Stimulated activated CD8-positive, alpha-beta memory T cell treated with anti-CD3 and anti-CD28 coated beads, Interleukin-4, amount 100 ng/mL, for 1 hour (primary cell): ENCODE data around the gene RAB7B.

Experiments used
- DNase-seq, 2 donors: peaks; one replicate each; pipeline ENCODE4 v3.0.0-alpha.2; 2020; ENCODE audit warnings: low read depth in 2 of 2, low spot score in 1 of 2

Gene RAB7B

DNA sequence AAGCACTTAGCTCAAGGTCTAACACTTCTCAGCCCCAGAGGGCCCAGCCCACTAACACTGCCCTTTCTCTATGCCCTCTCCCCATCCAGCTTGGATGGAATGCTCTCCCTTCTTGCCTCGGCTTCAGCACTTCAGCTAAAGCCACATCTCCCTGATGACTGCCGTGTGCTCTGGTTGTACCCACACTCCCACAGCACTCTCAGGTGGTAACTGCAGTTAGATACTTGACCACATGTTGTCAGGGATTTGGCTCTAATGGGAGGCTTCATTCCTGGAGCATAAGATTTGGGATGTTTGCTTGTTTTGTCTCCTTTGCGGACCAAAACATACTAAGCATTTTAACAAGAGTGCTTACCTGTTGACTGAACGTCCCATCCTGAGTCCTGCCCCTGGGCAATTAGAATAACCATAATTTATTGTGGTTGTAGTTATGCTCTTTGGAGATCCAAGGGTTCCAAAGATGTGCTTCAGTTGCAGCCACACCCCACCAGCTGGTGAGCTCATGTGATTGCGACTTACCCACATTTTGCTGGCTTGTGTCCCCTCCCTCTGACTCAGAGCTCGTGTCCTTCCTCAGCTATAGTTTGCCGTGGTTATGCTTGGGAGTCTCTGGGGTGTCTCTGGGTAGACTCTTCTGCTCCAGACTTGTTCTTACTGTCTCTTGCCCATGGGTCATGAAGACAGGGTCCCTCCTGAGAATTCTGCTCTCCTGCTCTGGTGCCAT lies 52.2 kb downstream of the RAB7B start:
- no peak for DNase-seq

DNA sequence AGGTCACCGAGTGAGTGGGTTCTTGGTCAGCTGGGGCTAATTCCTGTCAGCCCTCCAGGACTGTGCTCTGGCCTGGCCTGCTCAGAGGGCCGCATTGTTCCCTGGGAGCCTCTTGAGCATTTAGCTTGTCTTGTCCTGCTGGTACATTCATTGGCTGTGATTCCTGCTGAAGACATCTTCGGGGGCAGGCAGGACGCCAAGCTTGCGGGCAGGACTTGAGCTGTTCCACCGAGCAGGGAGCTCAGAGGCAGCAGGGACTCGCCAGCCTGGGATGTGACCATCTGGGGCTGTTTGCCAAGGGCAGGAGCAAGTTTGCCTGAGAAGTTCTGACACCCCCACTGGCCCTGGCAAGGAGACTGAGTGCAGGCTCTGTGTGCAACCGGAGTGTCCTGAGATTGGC lies 52.9 kb downstream of the RAB7B start:
- DNase-seq = no peak

DNA sequence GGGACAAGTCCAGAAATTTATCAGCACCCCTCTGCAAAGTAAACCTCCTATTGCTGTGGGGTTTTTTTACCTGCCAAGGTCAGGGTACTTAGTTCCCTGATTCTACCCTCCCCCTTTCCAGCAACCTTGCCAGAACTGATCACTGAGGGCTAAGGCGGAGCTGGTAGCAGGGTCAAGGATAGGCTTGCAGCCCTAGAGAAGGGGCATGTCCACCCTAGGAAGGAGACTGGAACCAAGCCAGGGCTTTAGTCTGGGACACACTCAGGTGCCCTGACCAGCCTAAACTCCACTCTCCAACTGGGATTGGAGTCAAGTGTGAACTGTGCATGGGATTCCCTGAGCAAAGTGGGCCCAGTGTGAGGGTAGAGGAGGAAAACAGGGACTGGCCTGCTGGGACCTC lies 53.4 kb downstream of the RAB7B start:
- DNase-seq = no peak

DNA sequence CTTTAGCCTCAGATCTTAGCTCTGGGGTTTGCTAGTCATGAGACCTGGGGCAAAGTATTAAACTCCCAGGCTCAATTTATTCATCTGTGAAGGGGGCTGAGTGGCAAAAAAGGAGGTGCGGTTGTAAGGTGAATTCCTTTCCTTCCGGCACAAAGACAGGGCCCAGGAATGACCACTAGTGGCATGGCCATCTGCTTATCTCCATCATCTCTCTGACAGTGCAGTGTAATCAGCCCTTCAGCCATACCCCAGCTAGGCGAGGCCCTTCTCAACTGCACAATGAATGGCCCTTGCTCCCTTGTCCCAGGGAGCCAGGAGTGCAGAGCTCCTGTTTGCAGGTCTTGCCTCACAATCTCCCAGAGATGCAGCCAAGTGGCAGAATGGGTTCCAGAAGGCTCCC lies 54.3 kb downstream of the RAB7B start:
- DNase-seq = no peak

DNA sequence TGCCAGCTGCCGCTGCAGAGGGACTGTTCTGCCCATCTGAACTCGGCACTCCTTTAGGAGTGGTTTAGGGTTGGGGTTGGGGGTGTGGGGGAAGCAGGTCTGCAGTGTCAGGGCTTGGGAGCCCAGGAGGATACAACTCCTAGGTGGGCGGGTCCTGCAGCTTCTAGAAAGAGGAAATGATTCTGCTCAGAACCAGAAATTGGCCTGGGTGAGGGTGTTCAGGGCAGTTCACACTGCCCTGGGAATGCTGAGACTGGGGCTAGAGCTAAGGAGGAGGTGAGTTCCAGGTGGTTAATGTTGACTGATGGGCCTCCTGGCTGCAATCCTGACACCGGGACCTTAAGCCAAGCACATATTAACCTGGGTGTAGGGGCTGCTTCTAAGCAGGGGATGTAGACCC lies 55.2 kb downstream of the RAB7B start:
- no peak for DNase-seq

DNA sequence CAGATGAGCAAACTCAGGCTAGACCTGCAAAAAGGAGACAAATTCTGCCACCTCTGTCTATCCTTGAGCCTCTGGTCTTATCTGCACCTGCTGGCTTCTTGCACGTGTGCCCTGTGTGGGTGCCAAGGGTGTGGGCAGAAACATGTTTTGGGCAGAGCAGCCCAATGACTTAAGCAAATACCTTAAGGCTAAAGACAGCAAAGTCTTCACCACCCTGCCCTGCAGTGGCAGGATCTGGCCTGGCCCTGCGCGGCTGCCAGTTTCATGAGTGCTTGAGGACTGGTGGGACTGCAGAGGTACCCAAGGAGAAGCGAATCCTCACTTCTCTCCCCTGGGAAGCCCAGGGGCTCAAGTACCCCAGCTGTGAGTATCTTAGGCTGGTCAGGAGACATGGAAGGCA lies 56.2 kb downstream of the RAB7B start:
- DNase-seq = no peak

DNA sequence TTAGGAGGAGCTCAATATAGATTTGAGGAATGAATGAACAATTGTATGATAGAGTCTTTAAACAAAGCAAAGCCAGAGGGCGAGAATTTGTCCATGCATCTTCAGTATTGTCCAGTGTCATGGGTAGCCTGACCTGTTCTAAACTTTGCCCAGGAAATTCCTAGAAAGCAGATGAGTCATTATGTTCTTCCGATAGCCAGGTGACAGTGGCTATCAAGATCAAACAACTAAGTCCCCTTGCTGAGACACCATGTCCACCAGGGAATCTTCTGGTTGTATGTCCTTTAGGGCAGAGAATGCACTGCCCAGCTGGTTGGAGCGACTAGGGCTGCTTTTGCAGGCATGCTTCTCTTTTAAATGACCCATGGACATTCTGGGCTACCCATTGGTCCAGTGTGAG lies 58.1 kb downstream of the RAB7B start:
- no peak for DNase-seq

DNA sequence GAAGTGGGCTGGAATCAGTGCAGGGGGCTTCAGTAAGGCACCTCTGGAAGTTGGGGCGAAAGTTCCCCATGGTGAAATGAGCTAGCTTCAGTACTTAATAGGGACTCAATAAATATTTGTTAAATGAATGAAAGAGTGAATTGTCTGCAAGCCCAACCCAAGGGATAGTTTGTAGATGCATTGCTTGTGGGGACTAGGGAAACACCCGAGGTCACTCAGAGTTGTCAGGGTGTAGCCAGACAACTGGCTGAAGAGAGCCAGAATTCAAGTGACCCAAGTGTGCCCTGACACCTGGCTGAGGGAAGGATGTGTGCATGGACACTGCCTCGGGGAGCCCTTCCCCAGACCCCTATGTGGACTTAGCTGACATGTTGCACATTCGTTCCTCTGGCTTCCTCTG lies 58.7 kb downstream of the RAB7B start:
- DNase-seq = no peak

DNA sequence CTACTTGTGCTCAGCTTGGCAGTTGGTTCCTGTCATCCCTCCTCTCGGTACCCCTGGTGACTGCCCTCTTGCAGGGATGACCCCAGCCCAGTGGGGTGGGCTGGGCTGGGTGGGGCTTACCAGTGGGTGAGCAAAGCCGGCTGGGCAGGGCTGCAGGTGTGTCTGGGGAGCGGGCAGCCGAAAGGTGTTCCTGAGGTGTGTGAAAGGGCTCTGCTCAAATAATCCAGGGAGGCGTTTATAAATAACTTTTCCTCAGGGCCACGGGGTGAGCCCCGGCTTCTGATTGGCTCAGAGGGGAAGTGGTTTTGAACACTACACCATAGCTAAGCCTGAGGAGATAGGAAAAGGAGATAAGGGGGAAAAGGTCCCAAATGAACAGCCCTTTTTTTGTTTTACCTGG lies 60.0 kb downstream of the RAB7B start, which contains the start of gene SLC26A9:
Gene SLC26A9 (minus strand): TSS at position 212 of the 400 bp plus-strand sequence. CDS start 7,636 bp downstream, outside the sequence.
- DNase-seq = no peak

DNA sequence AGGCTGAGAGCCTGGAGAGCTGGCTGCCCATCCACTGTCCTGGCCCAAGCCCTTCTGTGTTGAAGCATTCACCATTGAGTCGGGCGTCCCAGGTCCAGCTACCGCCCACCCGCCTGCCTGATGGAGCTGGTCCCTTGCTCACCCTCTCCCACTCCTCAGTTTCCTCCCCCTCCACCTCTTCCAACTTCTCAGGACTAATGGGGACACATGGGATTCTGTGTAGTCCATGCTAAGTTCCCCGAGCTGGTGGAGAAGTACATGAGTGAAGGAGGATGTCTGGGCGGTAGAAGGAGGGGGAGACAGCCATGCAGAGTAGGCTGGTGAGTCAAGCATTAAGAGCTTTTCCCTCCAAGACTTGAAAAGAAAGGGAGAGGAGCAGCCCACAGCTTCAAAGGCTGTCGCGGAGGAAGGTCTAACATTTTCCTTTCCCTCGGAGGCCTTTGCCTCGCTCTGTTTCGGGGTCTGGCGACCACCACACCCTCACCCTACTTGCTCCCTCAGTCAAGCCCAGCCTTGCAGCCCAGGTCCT lies 60.5 kb downstream of the RAB7B start:
- DNase-seq = no peak

DNA sequence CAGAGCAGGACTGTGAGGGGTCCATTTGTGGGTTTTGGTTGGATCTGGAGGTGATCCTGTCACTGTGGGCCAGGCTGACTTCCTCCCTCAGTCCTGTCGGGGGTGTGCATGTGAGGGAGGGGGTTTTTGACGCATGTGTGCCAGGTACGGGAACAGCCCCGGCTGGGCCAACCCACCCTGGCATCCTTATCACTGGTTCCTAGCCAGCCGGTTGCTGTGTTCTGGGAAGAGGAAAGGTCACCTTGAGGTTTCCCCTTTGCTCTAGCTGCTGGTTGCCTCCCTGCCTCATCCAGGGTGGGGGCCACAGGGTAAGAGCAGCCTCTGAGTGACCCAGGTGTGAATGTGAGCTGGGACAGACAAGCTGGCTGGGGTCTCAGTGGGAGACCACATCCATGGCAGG lies 62.5 kb downstream of the RAB7B start:
- DNase-seq = no peak

DNA sequence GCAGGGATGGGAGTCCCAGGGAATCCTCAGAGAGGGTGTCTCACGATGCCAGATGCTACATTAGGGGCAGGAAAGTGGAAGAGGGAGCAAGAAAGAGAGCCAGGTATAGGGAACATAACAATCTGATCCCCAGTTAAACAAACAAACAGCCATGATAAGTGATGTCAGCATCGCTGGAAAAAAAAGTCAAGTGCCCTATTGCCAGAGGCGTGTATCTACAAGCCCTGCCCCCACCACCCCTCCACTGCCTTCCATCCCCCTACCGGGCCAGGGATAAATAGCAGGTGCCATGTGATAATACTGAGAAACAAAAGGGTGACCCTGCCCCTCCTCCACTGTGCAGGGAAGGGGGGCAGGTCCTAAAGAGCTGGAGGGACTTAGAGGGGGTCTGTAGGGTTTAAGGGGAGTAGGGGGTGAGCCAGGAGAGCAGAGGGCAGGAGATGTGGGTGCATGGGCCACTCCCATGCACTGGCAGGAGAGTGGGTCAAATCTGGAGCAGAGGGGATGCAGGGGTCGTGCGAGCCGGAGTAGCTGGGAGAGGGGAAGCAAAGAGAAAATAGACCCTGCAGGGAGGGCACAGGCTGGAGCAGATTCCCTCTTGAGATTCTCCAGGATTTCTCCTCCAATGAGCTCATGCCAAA lies 63.4 kb downstream of the RAB7B start:
- DNase-seq = no peak

DNA sequence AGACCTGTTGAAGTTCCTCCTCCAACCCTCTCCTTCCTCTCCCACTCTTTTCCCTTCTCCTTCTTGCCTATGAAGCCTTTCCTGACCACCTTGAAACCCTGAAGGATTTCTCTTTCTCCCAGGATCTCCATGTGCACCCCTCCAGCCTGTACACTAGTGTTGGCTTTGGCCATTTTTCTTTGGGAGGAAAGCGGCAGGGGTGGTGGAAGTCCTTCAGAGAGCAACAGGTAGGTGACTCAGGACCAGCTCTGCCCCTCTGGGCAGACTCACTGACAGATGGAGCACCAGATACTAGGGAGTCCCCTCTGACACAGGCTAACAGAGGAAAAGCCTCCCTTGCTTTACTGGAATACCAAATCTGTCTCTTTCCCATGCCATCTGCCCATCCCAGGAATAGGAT lies 64.5 kb downstream of the RAB7B start:
- DNase-seq = no peak

DNA sequence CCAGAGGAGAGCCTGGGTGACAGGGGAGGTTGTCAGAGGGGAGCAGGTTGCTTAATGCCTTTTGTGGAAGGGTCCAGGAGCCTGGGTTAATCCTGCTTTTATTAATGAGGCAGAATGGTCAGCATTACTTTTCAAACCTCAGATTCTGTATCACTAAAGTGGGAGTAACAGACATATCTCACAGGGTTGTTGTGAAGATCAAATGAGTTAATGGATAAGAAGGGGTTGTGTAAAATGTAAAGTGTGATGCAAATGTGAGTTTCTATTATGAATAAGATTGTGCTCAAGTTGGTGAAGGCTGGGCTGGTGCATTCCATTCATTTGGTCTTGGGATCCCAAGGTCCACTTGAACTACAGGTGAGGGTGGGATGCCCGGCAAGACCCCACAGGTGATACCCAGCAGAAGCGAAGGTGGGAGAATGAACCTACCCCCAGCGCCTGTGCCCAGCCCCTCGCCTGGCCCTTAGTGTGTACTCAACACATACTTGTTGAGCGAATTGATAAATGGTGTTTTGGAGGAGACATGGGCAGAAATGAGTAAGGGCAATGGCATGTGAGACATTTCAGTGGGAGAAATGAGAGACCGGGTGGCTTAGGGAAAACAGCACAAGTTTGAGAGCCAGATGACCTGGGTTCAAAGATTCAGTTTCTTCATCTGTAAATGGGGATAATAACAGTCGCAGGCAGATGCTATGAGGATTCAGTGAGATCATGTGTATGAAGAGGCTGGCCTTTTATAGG lies 66.2 kb downstream of the RAB7B start:
- no peak for DNase-seq

DNA sequence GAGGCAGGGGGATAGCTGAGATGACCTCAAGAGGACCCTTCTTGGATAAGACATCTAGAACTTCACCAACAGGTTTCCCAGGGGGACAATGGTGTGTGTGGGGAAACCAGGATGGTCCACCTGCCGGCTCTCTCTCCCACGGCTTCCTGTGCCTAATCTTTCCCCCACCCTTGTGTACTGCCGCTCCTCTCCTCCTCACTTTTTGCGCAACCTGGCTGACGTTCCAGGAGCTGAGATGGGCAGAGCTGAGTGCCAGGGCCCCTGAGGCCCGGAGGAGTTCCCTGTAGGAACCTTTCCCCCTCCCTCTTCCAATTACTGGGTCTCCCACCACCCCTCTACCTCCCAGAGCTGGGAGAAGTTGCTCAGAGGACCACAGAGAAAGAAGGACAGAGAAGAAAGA lies 66.9 kb downstream of the RAB7B start:
- DNase-seq = no peak

DNA sequence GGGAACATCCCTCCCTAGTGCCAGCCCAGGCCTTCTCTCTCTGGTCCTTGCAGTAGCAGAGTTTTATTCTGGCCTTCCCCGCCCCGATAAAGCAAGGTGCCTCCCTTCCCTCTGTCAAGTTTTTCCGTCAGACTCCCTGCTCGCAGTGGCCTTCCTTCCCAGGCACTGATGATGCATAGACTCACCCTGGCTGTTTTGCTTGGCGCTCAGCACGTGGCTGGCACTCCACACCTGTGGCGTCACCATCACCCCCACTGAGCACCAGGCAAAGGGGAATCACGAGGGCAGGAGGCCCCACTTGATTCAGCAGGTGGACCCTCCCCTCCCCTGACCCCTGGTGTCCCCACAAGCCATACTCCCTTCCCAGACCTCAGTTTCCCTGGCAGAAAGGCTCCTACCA lies 67.3 kb downstream of the RAB7B start:
- no peak for DNase-seq

DNA sequence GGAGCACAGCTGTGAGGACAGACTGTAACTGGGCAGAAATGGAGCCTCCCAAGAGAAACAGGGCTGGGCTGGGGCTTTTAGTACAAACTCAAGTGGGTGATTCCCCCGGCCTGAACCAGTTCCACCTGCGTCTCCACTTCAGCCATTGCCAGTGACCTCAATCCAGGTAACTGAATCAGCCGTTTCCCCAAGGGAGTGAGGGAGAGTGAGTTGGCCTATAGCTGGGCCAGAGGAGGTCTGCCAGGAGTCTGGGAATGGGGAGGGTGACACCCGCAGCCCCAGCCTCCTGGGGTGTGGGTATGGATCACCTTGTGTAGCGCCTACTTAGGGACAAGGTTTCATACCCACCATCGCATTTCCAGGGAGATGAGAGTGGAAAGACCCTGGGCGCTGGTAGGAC lies 68.4 kb downstream of the RAB7B start:
- no peak for DNase-seq

DNA sequence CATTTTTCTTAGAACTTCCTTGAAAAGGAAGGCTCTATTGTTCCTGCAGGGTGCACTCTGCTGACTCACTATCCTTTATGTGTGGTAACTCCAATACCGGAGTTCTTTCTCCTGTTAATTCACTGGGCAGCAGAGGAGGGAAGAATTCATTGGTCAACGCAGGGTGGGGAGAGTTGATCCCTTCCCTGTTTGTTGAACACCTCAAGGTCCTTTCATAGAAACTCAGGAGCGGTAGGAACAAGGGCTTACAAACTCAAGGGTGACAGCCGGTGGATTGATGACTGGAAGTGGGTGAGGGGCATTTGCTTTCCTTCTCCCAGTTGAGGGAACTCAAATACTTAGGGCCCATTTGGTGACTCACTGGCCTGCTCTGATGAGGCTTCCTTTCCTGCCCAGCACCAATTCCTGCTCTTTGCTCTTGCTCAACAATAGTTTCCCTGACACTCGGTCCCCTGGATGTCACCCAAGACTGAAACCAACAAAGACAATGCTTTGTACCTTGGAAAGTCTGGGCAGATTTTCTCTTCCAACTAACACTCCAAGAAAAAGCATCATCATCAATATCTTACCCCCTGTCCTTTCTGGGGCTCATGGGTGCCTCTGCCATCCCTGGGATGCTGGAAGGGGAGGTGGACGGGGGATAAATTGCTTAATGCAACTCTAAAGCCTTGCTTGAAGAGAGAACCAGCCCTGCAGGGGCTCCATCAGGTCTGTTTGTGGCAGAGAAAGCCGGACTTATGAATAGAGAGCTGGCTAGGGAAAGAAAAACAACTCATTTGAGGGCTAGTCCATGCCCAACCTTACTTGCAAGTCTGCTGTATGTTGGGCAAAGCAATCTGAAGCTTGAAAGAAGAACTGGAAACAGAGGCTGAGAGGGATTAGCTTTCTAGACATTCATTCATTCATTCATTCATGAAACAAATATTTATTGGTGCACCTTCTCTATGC lies 69.2 kb downstream of the RAB7B start:
- DNase-seq = no peak

DNA sequence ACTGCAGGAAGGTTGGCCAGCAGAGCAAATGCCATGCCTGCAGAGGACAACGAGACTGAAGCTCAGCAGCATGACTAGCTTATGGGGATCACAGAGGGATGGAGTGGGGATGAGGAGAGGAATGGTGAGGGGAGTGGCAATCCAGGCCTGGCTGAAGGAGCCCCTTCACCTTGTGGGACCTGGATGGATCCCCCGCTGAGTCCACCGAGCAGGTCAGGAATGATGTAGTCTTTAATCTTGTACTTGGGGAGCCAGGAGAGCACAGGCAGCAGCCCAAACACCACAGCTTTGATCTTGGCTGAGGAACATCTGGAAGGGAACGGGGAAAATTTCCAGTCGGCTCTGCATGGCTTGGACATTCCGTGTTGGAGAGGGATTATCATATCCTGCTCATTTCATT lies 70.4 kb downstream of the RAB7B start:
- DNase-seq = no peak

DNA sequence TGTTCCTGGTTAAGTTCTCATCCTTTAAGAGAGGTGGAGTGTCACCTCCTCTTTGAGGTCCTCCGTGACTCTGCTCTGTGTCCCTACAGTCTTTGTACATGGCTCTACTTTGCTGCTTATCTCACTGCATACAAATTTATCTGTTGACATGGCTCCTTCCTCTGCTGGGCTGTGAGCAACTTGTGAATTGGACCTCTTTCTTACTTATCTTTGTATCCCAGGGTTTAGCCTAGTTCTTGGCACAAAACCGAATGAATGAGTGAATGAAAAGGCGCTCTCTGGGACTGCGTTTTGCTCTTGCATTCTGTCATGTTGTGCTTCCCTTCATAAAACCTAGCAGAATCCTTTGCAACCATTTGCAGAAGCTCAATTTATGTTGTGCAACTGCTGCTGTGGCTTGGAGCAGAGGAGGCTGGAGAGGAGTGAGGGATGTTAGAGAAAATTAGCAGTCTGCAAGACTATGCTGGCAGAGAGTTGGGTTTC lies 72.4 kb downstream of the RAB7B start:
- no peak for DNase-seq

DNA sequence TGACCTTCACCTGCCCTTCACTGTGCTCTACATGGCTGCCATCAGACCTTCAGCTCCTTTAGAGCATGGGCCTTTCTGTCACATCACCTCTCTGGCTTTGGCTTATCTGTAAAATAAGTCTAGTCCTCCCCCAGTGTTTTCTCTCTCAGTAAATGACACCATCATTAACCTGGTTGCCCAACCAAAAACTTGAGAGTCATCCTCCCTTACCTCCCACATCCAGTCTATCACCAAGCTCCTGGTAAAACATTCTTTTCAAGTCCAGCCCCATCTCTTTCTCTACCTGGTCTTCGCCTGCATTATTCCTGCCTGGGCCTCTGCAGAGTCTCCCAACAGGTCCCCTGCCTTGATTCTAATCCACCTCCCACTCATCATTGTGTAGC lies 73.0 kb downstream of the RAB7B start:
- no peak for DNase-seq
